PC-3 (cell line): ENCODE data around the gene FUT8.

Experiments used
- CTCF ChIP-seq: fragments of 300-600 bp; sonication (generic); conservative IDR thresholded peaks from 2 replicates; pipeline ENCODE4 v1.5.1; 2017; ENCODE audit warnings: antibody characterized with exemption, low read depth, mild to moderate bottlenecking, low read length
- EZH2 ChIP-seq: fragments of 300-600 bp; sonication (generic); IDR thresholded peaks from one replicate; pipeline ENCODE4 v1.6.1; 2017; ENCODE audit warnings: antibody characterized with exemption, mild to moderate bottlenecking, low read length; ENCODE audit not compliant: unreplicated experiment
- EZH2phosphoT487 ChIP-seq: fragments of 300-600 bp; sonication (generic); IDR thresholded peaks from 2 replicates; pipeline ENCODE4 v1.6.1; 2018; ENCODE audit warnings: mild to moderate bottlenecking, antibody characterized with exemption, low read length, borderline replicate concordance

GRCh38 chr14:65703996-65704395 lies 291.5 kb downstream of the FUT8 start:
- TF ChIP-seq EZH2, result no peak
- no peak for TF ChIP-seq CTCF
- TF ChIP-seq EZH2phosphoT487, result no peak
